Activated gamma-delta T cell treated with anti-CD3 and anti-CD28 coated beads, Interleukin-2, amount 50 U/mL, for 16 hours (primary cell): ENCODE measurements around the gene ZNF740.
"Not testable (repeated sequence)": the region's sequence is repeated elsewhere in the genome, so short reads cannot be mapped to it uniquely, and the experiment has no call there.

Experiments used
- DNase-seq: peaks from one replicate; pipeline ENCODE4 v3.0.0-alpha.2; 2020; ENCODE audit warnings: low read depth

Gene ZNF740

DNA sequence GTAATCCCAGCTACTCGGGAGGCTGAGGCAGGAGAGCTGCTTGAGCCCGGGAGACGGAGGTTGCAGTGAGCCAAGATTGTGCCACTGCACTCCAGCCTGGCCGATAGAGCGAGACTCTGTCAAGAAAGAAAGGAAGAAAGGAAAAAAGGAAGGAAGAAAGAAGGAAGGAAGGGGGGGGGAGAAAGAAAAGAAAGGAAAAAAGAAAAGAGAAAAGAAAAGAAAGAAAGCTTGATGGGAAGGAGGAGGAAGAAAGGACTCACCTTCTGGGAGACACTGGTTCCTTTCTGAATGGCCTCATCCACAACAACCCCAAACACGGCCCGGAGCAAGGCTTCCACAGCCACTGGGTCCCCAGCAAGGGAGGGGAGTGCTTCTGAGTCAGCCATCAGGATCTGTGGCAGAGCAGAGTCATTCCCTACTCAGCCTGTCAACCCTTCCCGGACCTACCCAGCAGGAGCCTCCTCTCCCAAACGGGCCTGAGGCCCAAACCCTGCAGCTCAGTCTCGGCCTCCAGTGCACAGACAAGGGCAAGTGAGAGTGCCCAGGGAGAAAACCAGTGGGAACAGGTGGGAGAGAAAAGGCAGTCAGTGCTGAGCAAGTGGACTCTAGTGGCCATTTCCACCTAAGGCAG lies 7.3 kb upstream of the ZNF740 start:
- DNase-seq, result no peak

DNA sequence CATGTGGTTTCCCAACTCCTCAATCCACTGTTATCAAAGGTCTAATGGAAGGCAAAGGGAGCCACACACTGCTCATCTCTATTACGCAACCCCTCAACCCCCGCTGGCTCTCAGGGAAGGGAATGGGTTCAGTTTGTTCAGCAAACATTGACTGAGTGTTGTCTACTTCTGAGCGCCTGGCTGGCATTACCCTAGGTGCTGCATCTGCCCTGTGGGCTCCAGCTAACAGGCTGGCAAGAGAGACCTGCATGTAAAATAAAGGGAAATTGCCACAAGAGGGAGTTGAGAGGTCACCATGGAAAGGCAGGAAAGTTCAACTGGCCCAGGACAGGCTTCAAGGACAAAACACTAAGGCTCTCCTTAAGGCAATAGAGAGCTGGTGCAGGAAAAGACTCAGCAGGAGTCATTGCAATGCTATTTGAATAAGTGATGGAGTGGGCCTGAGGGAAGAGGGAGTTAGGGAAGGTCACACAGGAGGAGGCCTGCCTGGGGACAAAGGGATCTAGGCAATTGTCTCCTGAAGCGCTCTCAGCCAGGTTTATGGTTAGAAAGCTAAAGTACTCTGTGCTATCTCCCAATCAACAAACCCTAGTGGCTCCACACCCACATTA lies 5.5 kb upstream of the ZNF740 start:
- no peak for DNase-seq

DNA sequence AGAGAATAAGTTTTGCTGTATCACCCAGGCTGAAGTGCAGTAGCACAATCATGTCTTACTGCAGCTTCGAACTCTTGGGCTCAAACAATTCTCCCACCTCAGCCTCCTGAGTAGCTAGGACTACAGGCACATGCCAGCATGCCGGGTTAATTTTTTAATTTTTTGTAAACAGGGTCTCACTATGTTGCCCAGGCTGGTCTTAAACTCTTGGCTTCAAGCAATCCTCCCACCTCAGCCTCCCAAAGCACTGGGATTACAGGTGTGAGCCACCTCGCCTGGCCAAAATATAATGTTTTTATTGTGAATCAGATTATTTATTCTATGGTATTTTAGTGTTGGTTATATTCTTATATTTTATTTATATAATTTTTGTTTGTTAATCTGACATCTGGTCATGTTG lies 3.8 kb upstream of the ZNF740 start:
- no peak for DNase-seq

DNA sequence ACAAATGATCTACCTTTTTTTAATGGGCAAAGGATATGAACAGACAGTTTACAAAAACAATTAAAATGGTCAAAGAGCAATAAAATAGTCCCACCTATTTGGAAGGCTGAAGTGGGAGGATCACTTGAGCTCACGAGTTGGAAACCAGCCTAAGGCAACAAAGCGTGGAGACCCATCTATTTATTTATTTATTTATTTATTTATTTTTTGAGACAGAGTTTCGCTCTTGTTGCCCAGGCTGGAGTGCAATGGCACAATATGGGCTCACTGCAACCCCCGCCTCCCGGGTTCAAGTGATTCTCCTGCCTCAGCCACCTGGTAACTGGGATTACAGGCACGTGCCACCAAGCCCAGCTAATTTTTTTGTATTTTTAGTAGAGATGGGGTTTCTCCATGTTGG lies 3.1 kb upstream of the ZNF740 start:
- DNase-seq, result not testable (repeated sequence)

DNA sequence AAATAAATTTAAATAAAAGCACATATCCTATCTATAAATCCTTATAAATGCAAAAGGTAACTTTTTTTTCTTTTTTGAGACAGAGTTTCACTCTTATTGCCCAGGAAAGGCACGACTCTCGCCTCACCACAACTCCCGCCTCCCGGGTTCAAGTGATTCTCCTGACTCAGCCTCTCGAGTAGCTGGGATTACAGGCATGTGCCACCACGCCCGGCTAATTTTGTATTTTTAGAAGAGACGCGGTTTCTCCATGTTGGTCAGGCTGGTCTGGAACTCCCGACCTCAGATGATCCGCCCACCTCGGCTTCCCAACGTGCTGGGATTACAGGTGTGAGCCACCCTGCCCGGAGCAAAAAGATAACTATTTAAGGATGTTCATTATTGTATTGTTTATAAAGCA lies 1.7 kb upstream of the ZNF740 start:
- not testable (repeated sequence) for DNase-seq

DNA sequence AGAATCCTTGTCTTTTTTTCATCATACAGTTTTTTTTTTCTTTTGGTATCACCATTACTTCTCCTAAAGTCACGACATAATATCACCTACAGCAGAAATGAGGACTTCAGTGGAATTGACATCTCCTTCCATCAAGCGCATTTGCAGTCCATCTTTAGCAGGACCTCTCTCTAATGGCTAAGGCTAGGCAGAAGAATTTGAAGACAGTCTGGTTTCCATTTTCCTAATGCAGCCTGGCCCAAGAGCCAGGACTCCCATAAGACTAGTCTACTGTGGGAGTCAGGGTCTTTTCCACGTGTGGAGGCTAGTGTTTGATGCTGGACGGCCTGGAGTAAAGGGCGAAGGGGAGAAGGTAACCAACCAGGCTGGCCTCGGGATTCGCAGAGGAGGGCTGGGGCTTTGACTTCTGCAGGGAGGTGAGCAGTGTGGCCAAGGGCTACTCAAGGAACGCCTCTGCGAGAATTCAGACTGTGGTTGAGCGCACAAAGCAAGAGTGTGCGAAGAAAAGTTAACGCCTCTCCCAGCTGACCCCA lies 769 bp upstream of the ZNF740 start:
- no peak for DNase-seq

DNA sequence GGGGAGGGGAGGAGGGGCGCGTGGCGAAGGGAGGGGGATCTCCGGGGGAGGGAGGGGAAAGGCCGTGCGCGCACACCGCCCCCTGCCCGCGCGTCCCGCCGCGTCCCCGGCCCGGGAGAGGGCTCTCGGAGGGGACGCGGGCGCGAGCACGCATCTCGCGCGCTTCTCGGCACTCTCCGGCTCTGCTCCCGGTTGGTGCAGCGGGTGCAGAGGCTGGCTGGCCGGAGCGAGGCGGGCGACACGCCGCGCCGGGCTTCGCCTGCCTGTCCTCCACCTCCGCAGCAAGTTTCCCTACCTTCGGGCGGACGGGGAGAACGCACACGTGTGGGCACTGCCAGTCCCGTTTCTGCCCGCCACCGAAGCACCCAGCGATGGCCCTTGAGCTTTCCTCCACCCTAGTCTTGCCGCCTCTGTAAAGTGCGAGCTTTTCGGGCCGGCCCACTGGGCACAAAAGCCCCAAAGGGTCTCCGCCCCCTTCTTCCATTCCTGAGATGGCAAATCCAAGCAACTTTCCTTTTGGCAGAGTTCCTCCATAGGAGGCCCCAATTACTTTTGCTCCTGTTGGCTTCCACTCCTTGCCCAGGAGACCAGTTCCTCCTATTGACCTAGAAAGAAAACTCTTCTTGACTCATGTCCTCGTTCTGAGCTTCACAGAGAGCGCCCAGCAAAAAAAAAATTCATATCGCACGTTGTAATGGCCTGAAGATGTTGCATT lies 566 bp downstream of the ZNF740 start:
- DNase-seq, result no peak

DNA sequence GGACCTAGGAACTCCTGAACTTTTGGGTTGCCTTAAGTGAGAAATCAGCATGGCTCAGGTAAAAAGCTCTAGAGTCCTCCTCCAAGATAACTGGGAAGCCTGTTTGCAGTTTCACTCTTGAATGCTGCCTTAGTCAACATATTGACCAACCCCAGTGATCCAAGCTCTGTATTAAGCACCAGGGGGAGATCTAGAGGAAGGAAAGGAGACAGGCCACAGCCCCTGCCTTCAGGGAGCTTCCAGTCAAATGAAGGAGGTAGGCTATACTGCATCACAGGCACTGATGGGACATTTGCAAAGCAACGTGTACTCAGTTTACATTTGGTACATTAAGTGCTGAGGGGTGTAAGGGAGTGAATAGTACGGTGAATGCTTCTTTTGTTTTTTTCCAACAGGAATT lies 1.4 kb downstream of the ZNF740 start:
- DNase-seq, result no peak

DNA sequence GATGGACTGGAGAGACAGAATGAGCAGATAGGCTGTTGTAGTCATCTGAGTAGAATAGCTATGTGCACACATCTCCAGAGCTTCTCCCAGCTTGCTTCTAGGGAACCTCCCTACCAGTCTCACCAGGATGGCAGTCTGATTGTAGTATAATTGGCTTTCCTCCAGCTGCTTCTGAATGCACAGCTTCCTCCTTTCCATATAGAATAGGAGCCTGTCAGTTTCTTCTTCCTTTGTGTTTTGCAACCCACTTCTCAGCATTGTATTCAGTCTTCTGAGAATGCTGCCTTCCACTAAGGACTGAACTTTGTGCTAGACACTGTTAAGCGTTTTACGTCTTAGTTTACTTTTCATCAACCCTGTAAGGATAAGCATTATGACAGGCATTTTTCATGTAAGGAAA lies 2.4 kb downstream of the ZNF740 start:
- DNase-seq, result no peak

DNA sequence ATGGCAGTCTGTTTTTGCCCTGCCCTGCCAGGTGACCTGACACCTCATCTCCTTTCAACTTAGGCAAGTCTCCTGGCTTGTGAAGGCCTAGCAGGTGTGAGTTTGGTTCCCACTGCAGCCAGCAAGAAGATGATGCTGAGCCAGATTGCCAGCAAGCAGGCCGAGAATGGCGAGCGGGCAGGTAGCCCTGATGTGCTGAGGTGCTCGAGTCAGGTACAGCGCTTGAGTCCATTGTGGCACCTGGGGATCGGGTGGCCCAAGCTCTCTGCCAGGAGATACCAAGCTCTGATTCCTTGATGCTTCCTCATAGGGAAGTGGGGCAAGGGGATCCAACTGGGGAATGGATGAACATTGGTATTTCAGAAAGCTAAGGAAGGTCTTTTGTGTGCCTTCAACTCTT lies 4.3 kb downstream of the ZNF740 start:
- DNase-seq, result no peak

DNA sequence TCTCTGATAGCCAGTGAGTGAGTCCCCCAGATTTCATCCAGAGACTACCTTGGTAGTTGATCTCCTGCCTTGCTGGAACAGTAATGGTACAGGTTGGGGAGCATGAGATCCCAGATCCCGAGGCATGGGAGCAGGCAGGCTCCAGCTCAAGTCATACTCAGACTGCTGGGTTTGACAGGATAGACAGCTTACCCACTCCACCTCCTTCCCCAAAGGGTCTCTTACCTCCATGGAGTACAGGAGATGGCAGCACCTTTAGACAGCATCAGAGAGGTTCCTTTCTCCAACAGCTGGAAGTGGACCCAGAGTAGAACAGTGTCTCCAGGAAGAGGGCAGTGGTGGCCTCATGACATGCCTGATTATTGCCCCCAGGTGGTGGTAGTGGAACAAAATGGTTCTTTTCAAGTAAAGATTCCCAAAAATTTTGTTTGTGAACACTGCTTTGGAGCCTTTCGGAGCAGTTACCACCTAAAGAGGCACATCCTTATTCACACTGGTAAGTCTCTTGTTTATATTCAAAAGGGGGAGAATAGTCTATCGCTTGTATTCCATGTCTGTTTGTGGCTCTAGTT lies 5.1 kb downstream of the ZNF740 start:
- no peak for DNase-seq

DNA sequence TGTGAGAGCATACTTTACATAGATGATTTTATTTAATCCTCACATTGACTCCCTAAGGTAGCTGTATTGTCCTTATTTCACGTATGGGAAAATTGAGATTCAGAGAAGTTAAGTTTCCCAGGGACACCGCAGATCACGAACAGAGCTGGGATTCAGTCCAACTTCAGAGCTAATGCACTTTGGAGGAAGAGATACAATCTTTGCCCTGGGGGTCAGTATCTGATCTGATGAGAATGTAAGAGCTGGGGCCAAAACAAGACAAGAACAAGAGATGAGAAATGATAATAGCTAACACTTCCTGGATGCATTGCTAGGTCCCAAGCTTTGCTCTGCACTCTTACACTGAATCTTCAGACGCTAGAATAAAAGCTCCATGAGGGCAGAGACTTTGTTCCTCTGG lies 6.2 kb downstream of the ZNF740 start:
- no peak for DNase-seq

DNA sequence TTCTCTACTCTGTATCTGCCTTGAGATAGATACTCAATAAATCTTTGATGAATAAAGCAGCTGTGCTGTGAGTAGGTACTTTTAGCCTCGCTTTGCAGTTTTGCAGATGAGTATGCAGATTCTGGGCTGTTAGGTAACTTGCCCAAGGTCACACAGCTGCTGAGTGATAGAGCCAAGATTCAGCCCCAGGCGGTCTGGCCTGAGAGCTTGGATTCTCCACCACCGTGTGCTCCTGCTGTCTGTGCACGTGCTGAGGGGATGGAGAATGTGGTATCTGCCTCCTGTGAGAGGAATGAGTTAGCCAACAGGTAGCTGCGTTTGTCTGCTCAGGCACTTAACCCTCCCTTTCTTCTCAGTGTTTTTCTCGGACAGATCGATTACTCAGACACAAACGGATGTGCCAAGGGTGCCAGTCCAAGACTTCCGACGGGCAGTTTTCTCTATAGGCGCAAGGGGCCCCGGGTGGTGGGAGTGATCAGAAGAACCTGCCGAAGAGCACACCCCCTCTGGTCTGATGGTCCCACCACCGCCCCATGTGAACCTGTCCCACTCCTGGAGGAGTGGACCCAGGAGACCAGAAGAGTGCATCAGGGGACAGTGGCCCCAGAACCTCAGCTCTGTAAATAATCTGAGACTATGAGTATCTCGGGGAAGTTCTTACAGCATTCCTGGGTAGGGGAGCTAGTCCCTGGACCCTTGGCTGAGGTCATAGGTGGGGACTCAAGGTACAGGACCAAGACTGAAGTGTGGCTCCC lies 6.8 kb downstream of the ZNF740 start:
- DNase-seq, result no peak

DNA sequence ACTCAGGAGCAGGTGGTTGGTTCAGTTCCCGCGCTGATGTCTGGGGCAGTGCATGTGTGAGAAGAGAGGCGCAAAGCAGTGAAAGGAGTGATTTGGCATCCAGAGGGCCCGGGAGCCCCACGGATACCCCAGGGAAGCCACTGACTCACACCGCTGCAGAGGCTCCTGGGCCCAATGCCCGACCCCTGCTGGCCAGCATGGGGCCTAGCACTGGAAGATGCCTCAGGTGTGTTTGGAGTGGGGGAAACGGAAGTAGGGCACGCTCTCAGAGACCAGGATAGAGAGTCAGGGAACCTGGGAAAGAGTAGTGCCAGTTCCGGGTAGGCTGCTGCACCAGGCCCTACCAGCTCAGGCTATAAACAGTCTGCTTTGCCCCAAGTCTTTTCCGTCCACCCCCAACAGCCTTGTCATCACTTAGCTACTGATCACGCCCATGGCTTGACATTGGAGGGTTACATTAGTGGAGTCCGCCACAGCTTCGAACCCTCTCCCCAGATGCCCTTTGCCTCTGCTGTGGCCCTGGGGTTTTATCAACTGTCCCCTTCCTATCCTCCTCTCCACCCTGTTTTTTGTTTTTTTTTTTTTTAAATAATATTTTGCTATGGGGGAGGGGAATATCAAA lies 9.7 kb downstream of the ZNF740 start:
- DNase-seq, result no peak

DNA sequence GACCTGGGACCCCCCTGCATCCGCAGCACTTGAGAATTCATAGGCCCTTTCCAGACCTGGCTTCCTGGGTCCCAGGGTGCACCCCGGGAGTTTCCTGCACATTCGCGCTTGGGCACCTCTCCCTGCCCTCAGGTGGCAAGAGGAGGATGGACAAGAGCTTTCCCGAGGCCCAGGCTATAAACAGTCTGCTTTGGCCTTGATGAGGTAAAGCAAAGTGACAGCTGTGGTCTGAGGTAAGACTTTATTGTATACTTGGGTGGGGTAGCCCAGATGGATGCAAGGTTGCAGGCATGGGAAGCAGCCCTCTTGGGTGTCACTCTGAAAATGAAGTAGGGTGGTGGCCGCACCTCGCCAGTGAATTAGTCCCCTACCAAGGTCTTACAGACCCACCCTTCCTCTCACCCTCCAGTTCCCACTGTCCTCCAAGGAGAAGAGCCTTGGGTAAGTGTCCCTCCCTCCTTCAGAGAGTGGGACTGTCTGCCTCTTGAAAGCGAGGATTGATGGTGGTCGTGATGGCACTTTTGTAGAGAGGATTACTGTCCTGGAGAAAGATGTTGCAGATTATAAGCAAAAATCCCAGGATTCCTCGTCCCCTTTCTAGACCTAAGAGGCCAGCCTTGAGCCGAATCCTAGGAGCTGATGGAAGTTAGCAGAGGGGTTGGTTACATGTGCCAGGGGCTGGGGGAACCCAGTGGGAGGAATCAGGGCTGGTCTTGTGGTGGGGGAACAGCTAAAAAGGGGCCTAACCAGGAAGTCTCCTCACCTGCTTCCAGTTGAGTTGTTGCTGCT lies 10.8 kb downstream of the ZNF740 start:
- no peak for DNase-seq

DNA sequence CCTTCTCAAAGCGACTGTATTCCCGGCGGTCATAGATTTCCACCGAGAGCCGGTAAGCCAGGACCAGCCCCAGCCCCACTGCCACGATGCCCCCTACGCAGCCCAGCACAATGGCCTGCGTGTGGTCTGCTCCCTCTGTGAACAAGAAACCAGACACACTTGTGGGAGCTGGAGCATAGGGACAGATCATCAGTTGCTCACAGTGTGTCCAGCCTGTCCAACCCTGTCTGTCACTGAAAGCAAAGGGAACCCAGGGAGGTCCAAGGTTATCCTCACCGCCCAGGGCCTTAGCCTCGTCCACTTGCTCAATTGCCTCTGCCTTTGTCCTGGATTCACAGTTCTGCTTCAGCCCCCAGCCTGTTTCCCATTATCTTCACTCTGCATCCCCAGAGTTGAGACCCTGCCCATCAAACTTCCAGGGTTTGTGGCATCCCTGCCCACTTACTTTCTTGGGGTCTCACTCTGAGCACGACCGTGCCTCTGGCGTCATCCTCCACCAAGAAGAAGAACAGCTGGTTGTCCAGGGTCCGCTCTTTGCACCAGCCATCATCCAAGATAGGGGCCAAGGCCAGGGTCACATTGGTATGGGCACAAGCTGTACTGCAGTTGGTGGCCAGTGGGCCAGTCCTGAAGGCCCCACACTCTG lies 11.5 kb downstream of the ZNF740 start:
- DNase-seq, result no peak

DNA sequence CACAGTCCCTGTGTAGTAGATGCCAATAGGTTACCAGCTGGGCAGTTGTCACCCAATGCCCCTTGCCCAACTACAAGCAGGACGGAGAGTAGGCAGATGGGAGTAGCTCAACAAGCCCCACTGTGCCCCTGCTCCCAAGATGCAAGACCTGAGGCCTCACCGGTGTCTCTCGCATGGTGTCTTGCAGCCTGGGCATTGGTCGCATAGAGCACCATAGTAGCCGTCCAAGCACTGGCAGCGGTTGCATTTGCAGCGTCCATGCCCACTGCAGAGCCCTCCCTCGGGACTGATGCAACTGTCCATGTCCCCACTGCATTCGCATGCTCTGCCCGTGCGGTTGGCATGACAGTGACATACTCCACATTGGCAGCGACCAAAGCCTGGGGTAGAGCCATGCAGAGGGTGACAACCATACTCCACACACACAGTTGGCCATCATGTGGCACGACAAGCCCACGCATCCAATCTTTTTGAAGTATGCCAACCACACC lies 12.1 kb downstream of the ZNF740 start:
- no peak for DNase-seq

DNA sequence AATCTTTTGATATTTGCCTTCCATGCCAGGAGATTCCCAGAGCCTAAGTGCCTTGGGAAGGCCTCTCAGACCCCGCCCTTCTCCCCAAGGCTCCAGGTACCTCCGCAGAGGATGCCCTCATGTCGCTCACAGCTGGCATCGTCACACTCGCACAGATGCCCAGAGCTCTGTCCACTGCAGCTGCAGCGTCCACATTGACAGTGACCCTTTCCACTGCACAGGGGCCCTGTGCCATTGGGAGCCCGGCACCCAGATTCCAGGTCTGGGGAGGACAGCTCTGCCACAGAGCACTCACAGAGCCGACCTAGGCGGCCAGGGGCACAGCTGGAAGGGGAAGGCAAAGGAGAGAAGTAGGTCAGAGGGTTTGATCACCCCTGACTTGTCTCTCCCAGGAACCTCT lies 12.5 kb downstream of the ZNF740 start:
- no peak for DNase-seq

DNA sequence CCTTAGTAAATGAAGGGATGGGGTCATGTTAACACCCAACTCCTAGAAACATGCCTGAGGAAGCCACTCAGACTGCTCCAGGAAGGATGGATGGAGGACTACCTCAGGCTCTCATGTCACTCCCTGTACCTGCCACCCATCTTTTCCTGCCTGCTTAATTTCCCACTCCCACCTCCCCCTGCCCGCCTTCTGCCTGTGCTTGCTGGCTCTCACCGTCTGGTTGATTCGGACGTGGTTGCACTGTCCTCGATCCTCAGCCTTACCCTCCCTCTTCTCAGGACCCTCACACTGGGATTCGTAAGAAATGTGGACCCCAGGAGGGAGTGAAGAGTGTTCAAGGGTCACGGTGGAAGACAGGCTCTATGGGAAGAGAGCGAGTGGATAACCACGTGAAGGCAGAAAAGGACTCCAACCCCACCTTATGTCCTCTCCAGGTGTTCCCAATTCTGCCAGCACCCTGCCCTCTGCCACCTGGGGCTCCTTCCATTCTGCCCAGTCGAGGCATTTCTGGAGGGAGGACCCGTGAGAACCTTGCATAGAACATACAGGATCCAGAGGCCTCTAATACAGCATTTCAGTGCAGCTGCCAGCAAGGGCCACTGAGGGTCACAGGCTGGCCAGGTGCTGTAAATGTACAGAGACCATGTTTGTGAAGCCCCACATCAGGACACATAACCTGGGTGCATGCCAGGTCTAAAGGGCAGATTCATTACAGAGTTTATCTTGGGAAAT lies 13.6 kb downstream of the ZNF740 start:
- DNase-seq, result no peak

DNA sequence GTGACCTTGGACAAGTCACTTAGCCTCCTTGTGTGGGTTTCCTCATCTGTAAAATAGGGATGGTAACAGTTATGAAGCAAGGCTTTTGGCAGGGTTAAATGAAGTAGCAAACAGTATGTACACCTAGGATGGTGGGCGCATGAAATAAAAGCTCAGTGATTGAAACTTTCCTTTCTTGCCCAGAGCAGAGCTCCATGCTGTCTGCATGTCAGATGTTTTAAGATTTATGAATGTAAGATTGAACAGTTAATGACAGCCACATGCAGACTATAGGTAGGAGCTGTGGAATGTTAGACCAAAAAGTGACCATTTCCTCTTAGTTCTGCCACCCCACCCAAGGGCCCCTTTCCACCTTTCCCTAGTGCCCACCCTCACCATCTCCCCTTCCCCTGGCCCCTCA lies 14.5 kb downstream of the ZNF740 start:
- DNase-seq, result no peak
